Measurements from ENCODE around the gene VWA8. TPM values are rescaled to one million over a fixed set of nuclear protein-coding genes. Genes with fewer than 3 reads are reported as not detected.

Gene VWA8
- total RNA-seq, 1 donor from 2014 or later = 33.4 TPM

GRCh38 chr13:41976476-41976875, 15.6 kb upstream of the VWA8 start:
- no peak for DNase-seq (ENCODE audit: extremely low spot score in 2 of 2)
- no peak overlapping the region for H3K27ac ChIP-seq
- no peaks in the 10 kb centered on the region for H3K4me1 ChIP-seq
- no peaks in the 10 kb centered on the region for H3K27me3 ChIP-seq
- H3K9me3 ChIP-seq = no peaks in the 10 kb centered on the region
- H3K36me3 ChIP-seq = no peaks in the 10 kb centered on the region
- TF ChIP-seq POLR2AphosphoS5 (IDR thresholded peaks at IDR 0.05; ENCODE audit: insufficient read depth in 1 of 2, low read depth in 1 of 2) = no peak
- no peak for TF ChIP-seq POLR2A (IDR thresholded peaks at IDR 0.05)
- no peak for TF ChIP-seq CTCF (IDR thresholded peaks at IDR 0.05)
- intact Hi-C loops (cut with DNase I) = no loop called here
- H3K4me3 ChIP-seq = no peak overlapping the region

GRCh38 chr13:41974262-41974900, 13.5 kb upstream of the VWA8 start:
- Histone ChIP-seq H3K4me1 (no peaks in the 10 kb centered on the region), H3K9me3 (no peaks in the 10 kb centered on the region), H3K36me3 (no peaks in the 10 kb centered on the region), H3K27ac (no peak overlapping the region), H3K27me3 (no peaks in the 10 kb centered on the region), H3K4me3 (no peak overlapping the region)
- DNase-seq (ENCODE audit: extremely low spot score in 2 of 2) = no peak
- intact Hi-C loops (cut with DNase I) = no loop called here
- TF ChIP-seq CTCF (IDR thresholded peaks at IDR 0.05) = no peak
- TF ChIP-seq POLR2A (IDR thresholded peaks at IDR 0.05) = no peak
- TF ChIP-seq POLR2AphosphoS5 (IDR thresholded peaks at IDR 0.05; ENCODE audit: insufficient read depth in 1 of 2, low read depth in 1 of 2) = no peak

- intact Hi-C loops (cut with DNase I) = no loop called here
- Histone ChIP-seq H3K27me3 (no peaks in the 10 kb centered on the region), H3K4me1 (no peaks in the 10 kb centered on the region), H3K36me3 (no peaks in the 10 kb centered on the region), H3K27ac (no peak overlapping the region), H3K9me3 (no peaks in the 10 kb centered on the region), H3K4me3 (no peak overlapping the region)
- TF ChIP-seq POLR2A (IDR thresholded peaks at IDR 0.05) = no peak
- TF ChIP-seq CTCF (IDR thresholded peaks at IDR 0.05) = no peak
- TF ChIP-seq POLR2AphosphoS5 (IDR thresholded peaks at IDR 0.05; ENCODE audit: insufficient read depth in 1 of 2, low read depth in 1 of 2) = no peak
- DNase-seq (ENCODE audit: extremely low spot score in 2 of 2) = no peak
Measured at GRCh38 chr13:41973247-41973741, 12.4 kb upstream of the VWA8 start.

GRCh38 chr13:41971848-41972247, 10.9 kb upstream of the VWA8 start:
- DNase-seq (ENCODE audit: extremely low spot score in 2 of 2) = no peak
- no peaks in the 10 kb centered on the region for H3K36me3 ChIP-seq
- no peak overlapping the region for H3K27ac ChIP-seq
- H3K27me3 ChIP-seq = no peaks in the 10 kb centered on the region
- H3K4me3 ChIP-seq = no peak overlapping the region
- intact Hi-C loops (cut with DNase I) = no loop called here
- no peaks in the 10 kb centered on the region for H3K9me3 ChIP-seq
- no peaks in the 10 kb centered on the region for H3K4me1 ChIP-seq
- TF ChIP-seq POLR2AphosphoS5 (IDR thresholded peaks at IDR 0.05; ENCODE audit: insufficient read depth in 1 of 2, low read depth in 1 of 2) (no peak), CTCF (IDR thresholded peaks at IDR 0.05) (no peak), POLR2A (IDR thresholded peaks at IDR 0.05) (no peak)

- Histone ChIP-seq H3K4me1 (no peaks in the 10 kb centered on the region), H3K27ac (no peak overlapping the region), H3K36me3 (no peaks in the 10 kb centered on the region), H3K4me3 (no peak overlapping the region), H3K9me3 (no peaks in the 10 kb centered on the region), H3K27me3 (no peaks in the 10 kb centered on the region)
- TF ChIP-seq POLR2A (IDR thresholded peaks at IDR 0.05) (no peak), POLR2AphosphoS5 (IDR thresholded peaks at IDR 0.05; ENCODE audit: insufficient read depth in 1 of 2, low read depth in 1 of 2) (no peak), CTCF (IDR thresholded peaks at IDR 0.05) (no peak)
- intact Hi-C loops (cut with DNase I) = no loop called here
- no peak for DNase-seq (ENCODE audit: extremely low spot score in 2 of 2)
Measured at GRCh38 chr13:41970918-41971317, 10.0 kb upstream of the VWA8 start.
